Measurements from ENCODE around the gene NDUFA8.

Gene NDUFA8

DNA sequence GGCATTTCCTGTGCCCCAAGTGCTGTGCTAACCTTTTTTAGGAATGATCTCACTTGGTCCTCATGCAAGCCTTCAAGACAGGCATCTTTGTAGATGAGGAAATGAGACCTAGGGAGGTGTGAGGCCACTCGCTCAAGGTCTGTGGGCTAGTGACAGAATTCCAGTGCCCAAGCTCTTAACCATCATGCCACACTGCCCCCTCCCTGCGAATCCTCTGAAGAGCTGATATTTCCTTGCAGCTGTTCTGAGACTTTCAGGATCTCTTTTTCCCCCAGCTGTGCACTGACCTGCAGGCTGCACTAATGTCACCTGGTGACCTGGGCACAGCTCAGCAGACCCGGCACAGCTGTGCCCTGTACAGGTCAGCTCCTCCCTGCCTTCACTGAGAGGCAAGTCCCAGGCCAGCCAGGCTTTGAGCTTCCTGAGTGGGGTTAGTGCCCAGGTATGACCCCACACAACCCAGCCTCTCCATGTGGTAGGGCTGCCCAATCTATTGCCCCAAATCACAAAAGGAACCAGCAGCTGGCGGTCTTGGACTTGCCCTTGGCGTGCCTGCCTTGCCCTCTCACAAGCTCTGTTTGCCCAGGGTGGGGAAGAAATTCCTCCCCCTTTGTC lies 32.8 kb upstream of the NDUFA8 start:
- Mint-ChIP-seq H3K27me3 (peaks cover 6% of the 10 kb centered on the region), H3K9me3 (no peaks in the 10 kb centered on the region), H3K4me1 (ENCODE audit: low read depth) (no peaks in the 10 kb centered on the region), H3K36me3 (ENCODE audit: low read depth) (no peaks in the 10 kb centered on the region), H3K4me3 (no peak overlapping the region), H3K27ac (no peak overlapping the region)

DNA sequence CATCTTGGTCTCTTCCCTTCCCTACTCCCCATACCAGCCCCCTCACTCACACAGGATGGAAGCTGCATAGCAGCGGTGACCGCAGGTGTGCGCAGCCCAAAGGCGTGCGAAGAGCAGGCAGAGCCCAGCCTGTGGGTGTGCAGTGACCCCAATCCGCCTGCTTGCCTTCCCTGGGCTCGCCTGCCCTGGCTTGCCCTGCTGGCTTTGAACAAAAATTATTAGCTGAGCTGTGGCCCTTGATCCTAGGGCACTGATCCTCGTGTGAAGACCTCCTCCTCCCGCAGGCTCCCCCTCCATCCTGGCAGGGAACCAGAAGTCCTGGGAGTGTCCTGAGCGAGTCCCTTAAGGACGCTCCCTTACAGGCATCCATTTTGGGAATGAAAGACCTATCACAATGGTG lies 32.0 kb upstream of the NDUFA8 start:
- Mint-ChIP-seq H3K27me3 (no peaks in the 10 kb centered on the region), H3K4me1 (ENCODE audit: low read depth) (no peaks in the 10 kb centered on the region), H3K9me3 (no peaks in the 10 kb centered on the region), H3K27ac (no peak overlapping the region), H3K36me3 (ENCODE audit: low read depth) (no peaks in the 10 kb centered on the region), H3K4me3 (no peak overlapping the region)

DNA sequence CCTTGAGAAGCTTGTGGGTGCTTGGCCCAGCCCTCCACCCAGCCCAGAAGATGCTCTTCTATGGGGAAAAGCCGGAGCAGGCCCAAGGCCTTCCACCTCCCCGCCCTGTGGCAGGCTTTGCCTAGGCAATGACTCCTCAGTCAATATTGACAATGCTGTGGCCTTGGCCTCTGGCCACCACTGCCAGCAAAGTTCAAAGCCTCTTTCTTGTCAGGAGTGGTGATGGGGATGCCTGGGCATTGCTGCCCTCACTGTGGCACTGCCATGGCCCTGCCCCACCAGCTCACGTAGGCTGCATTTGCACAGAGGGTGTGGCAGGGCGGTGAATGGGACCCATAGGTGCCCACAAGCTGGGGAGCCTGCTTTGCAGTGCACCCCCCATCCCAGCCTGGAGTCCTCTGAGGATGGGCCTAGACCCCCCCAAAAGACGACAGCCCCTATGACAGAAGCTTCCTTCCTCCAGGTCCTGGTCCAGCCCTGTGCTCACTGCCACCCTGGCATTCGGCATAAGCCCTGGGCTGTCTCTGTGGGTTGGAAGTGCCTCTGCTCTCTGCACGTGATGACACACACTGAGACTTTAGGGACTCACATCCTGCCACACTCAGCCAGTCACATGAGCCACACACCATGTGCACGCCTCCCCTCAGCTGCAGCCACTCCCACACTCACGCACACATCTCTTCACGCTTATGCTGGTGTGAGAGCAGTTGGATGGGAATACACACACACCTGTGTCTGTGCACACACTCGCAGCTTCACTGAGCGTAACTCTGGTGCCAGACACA lies 31.2 kb upstream of the NDUFA8 start:
- no peaks in the 10 kb centered on the region for H3K4me1 Mint-ChIP-seq (ENCODE audit: low read depth)
- no peaks in the 10 kb centered on the region for H3K9me3 Mint-ChIP-seq
- no peak overlapping the region for H3K4me3 Mint-ChIP-seq
- H3K27ac Mint-ChIP-seq, result no peak overlapping the region
- H3K36me3 Mint-ChIP-seq (ENCODE audit: low read depth), result no peaks in the 10 kb centered on the region
- H3K27me3 Mint-ChIP-seq, result no peaks in the 10 kb centered on the region

DNA sequence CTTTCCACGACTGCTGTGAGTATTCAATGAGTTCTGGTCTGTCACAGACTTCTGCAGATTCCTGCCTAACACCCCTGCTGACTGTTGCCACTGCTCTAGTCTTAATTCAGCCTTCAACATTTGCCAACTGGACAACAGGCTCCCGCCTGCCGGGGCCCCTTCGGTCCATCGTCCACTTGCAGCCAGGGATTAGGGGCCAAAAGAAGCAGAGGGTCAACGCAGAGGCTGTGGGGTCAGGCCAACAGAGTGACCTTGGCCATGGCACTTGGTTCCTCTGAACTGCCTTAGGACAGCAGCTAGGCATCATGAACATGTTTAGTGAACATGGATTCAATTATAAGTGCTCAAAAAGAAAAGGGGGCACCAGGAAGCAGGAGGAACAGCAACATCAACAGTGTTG lies 28.8 kb upstream of the NDUFA8 start:
- no peaks in the 10 kb centered on the region for H3K36me3 Mint-ChIP-seq (ENCODE audit: low read depth)
- no peaks in the 10 kb centered on the region for H3K9me3 Mint-ChIP-seq
- no peaks in the 10 kb centered on the region for H3K4me1 Mint-ChIP-seq (ENCODE audit: low read depth)
- no peak overlapping the region for H3K27ac Mint-ChIP-seq
- H3K27me3 Mint-ChIP-seq, result peaks cover 3% of the 10 kb centered on the region
- no peak overlapping the region for H3K4me3 Mint-ChIP-seq

DNA sequence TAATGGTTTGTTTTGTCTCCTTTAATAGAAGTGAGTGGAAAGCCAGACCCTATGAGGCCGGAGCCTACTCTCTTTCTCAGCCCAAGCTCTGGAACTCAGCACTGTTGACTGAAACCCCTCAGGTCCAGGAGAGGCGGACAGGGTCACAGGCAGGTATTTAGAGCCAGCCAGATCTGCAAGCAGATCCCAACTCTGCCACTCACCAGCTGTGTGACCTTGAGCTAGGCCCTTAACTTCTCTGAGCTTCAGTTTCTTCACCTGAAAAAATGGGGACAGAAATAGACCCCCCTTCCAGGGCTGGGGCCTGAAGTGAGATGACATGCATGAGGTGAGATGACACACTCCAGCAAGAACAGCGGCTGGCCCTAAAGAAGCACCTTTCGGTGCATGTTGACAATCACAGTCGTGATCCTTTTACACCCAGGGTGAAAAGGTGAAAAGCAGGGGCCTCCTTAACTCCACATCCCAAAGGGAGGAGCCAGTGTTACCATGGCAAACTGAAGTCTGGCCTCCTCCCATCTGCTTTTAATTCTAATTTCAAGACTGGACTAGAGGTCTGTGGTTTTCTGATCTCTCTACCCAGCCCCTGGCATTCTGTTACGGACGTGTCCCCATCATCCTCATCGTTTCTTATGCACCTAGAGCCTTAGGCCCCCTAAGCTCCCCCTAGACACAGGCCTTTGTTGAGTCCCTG lies 27.3 kb upstream of the NDUFA8 start:
- no peaks in the 10 kb centered on the region for H3K36me3 Mint-ChIP-seq (ENCODE audit: low read depth)
- no peaks in the 10 kb centered on the region for H3K4me1 Mint-ChIP-seq (ENCODE audit: low read depth)
- H3K27me3 Mint-ChIP-seq, result peaks cover 4% of the 10 kb centered on the region
- no peaks in the 10 kb centered on the region for H3K9me3 Mint-ChIP-seq
- no peak overlapping the region for H3K4me3 Mint-ChIP-seq
- H3K27ac Mint-ChIP-seq, result no peak overlapping the region

DNA sequence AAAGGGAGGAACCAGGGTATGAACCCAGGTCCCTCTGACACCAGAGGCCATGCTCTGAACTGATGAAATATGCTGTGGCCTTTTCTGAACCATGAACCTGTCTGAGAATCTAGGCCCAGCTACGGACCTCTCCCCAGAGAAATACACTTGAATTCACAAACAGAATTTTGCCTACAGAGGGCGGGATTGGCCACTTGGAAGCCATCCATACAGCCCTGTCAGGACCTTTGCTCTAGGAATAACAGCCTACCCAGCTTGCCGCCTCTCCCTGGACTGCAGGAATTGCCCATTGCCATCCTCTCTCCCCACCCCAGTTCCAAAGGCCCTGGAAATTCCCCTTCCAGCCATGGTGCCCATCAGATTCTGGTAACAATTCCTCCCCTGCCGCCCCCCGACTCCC lies 26.7 kb upstream of the NDUFA8 start:
- no peak overlapping the region for H3K27ac Mint-ChIP-seq
- H3K36me3 Mint-ChIP-seq (ENCODE audit: low read depth), result no peaks in the 10 kb centered on the region
- no peaks in the 10 kb centered on the region for H3K9me3 Mint-ChIP-seq
- H3K4me3 Mint-ChIP-seq, result no peak overlapping the region
- peaks cover 4% of the 10 kb centered on the region for H3K27me3 Mint-ChIP-seq
- H3K4me1 Mint-ChIP-seq (ENCODE audit: low read depth), result no peaks in the 10 kb centered on the region

DNA sequence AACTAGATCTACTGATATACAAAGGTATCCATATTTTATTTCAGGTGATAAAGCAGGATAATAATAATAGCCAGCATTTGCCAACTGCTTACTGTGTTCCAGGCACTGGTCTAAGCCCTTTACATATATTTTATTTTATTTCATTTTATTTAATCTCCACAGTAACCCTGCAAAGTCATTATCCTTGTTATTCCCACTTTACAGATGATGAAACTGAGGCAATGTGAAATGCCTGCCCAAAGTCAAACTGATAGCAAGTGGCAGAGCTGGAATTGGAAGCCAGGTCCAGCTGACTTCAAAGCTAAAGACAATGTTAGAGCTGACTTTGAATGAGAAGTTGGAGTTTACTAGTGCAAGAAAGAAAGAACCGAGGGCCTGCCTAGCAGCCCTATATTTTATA lies 25.0 kb upstream of the NDUFA8 start:
- Mint-ChIP-seq H3K36me3 (ENCODE audit: low read depth) (no peaks in the 10 kb centered on the region), H3K4me1 (ENCODE audit: low read depth) (no peaks in the 10 kb centered on the region), H3K4me3 (no peak overlapping the region), H3K27ac (no peak overlapping the region), H3K9me3 (no peaks in the 10 kb centered on the region), H3K27me3 (peaks cover 9% of the 10 kb centered on the region)

DNA sequence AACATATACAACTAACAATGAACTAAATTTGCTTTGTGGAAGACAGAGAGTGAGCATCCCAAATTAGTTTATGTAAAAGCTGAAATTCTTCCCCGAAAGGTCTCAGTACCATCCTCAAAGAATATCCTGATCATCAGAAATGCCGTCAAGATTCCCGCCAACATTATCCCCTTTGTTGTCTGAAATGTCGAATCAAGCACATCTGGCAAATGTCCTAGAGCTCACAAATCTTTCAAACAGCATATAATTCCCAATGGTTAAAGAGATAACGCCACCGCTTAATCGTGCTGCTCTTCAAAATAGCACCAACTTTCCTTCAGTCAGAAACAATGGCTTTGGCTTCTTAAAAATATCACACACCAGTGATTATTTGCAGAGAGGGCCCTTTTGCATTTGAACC lies 23.9 kb upstream of the NDUFA8 start:
- no peak overlapping the region for H3K27ac Mint-ChIP-seq
- H3K4me3 Mint-ChIP-seq, result no peak overlapping the region

DNA sequence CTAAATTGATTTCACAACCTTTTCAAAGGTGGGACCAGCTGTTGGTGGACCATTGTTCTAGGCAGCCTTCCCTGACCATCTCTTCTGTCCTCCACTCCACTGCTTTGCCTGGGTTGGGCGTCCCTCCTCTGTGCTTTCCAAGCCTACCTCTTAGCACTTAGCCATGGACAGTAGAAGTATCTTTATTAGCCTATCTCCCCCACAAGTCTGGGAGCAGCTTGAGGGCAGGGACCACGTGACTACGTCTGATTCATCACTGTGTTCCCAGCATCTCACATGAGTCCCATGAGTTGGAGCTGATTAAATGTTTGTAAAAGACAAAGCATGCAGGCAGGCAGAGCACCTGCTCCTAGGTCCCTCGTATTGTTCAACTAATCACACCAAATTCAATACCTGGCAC lies 21.1 kb upstream of the NDUFA8 start:
- Mint-ChIP-seq H3K4me1 (ENCODE audit: low read depth) (no peaks in the 10 kb centered on the region), H3K27ac (no peak overlapping the region), H3K4me3 (no peak overlapping the region), H3K36me3 (ENCODE audit: low read depth) (no peaks in the 10 kb centered on the region), H3K9me3 (no peaks in the 10 kb centered on the region), H3K27me3 (peaks cover 13% of the 10 kb centered on the region)

More for the DNA sequence above, 23.9 kb upstream of the NDUFA8 start:
- Mint-ChIP-seq H3K27me3 (peaks cover 9% of the 10 kb centered on the region), H3K9me3 (no peaks in the 10 kb centered on the region), H3K4me1 (ENCODE audit: low read depth) (no peaks in the 10 kb centered on the region), H3K36me3 (ENCODE audit: low read depth) (no peaks in the 10 kb centered on the region)

DNA sequence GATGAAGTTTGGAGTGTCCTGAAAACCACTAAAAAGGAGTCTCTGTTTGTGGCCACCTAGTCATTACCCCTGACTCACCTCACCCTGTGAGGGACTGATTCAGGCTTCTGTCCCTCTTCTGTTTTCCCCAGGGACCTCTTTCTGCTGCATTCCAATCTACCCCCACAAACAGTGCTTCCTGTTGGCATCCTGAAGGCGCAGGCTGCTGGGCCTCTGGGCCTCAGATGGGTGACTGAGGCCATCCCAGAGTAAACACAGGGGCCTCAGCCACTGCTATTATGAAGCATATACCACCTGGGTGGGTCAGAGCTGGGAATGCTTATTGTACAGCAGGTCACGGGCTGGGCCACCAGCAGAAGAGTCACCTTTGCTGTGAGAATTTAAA lies 20.1 kb upstream of the NDUFA8 start:
- Mint-ChIP-seq H3K27ac (no peak overlapping the region), H3K9me3 (no peaks in the 10 kb centered on the region), H3K4me1 (ENCODE audit: low read depth) (no peaks in the 10 kb centered on the region), H3K4me3 (no peak overlapping the region), H3K27me3 (peaks cover 13% of the 10 kb centered on the region), H3K36me3 (ENCODE audit: low read depth) (no peaks in the 10 kb centered on the region)

DNA sequence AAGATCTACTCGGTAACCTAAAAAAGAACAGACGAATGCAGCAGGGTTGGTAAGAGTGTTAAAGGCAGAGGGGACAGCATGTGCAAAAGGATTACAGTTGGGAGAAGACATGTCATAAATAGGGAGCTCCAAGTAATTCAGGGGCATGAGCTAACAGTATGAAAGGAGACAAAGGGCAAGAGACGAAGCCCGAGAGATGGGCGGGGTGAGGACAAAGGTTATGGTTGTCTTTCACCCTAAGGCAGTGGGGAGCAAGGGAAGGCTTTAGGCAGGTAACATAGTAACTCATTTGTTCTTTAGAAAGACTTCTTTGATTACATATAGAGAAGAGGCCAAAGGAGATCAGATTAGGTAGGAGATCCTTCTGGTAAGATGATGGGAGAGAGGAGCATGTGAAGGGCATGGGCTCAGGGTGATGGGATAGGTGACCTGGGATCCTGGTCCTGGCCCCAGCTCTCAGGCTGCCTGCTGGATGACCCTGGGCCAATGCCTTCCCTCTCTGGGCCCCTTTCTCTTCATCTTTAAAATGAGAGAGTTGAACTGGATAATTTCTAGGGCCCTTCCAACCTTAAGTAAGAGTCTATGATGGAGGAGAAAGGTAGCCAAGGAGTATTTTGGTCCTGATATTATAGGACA lies 19.6 kb upstream of the NDUFA8 start:
- no peaks in the 10 kb centered on the region for H3K36me3 Mint-ChIP-seq (ENCODE audit: low read depth)

DNA sequence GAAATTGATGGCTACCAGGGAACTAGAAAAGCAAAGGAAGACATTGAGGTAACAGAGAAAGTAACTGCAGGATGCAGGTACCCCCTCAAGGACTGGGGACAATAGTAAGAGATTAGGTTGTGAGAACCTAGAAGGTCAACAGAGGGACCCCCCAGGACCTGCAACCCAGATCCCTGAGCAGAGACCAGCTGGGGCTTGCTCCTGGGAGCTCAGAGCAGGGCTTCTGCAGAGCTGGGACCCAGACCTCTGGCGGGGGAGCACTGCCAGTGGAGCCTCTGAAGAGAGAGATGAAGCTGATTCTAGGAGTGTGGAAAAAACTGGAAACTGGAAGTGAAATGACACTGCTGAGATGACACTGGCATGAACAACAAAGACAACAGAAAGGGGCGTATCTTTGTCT lies 17.3 kb upstream of the NDUFA8 start:
- Mint-ChIP-seq H3K27me3 (peaks cover 26% of the 10 kb centered on the region), H3K36me3 (ENCODE audit: low read depth) (no peaks in the 10 kb centered on the region), H3K4me1 (ENCODE audit: low read depth) (no peaks in the 10 kb centered on the region), H3K9me3 (no peaks in the 10 kb centered on the region), H3K27ac (no peak overlapping the region), H3K4me3 (no peak overlapping the region)

More for the DNA sequence above, 19.6 kb upstream of the NDUFA8 start:
- Mint-ChIP-seq H3K9me3 (no peaks in the 10 kb centered on the region), H3K27me3 (peaks cover 13% of the 10 kb centered on the region), H3K4me3 (no peak overlapping the region), H3K4me1 (ENCODE audit: low read depth) (no peaks in the 10 kb centered on the region), H3K27ac (no peak overlapping the region)

DNA sequence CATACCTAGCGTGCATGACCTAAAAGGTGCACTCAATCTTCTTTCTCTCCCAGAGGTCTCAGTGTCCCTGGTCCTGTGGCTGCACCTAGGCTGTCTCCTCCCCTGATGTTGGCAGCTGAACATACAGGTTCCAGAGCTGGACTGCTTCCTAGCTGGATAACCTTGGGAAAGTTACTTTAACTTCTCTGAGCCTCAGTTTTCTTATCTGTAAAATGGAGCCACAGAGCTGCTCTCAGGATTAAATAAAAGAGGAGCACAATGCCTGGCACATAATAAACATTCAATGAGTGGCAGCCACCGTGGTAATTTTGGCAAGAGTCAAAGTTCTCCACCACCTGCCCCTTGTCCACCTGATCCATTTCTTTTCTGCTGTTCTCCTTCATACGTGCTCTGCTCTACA lies 14.1 kb upstream of the NDUFA8 start:
- Mint-ChIP-seq H3K4me1 (ENCODE audit: low read depth) (no peaks in the 10 kb centered on the region), H3K36me3 (ENCODE audit: low read depth) (no peaks in the 10 kb centered on the region), H3K4me3 (no peak overlapping the region), H3K27me3 (peaks cover 28% of the 10 kb centered on the region), H3K27ac (no peak overlapping the region), H3K9me3 (no peaks in the 10 kb centered on the region)

DNA sequence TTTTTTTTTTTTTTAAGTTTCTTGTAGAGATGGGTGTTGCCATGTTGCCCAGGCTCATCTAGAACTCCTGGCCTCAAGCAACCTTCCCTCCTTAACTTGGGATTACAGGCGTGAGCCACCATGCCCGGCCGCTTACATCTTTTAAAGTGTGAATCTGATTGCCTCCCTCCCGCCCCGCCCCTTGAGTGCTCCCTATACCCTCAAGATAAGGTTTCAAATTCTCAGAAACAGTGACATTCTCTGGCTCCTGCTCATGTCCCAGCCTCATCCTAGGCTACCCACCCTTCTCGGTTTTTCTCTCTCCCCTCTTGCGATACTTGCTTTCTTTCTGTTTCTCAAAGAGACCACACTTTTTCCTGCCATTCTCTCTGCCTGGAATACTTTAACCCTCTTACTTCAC lies 12.6 kb upstream of the NDUFA8 start:
- Mint-ChIP-seq H3K4me1 (ENCODE audit: low read depth) (no peaks in the 10 kb centered on the region), H3K36me3 (ENCODE audit: low read depth) (no peaks in the 10 kb centered on the region), H3K27me3 (peaks cover 35% of the 10 kb centered on the region), H3K27ac (no peak overlapping the region), H3K4me3 (no peak overlapping the region), H3K9me3 (no peaks in the 10 kb centered on the region)

DNA sequence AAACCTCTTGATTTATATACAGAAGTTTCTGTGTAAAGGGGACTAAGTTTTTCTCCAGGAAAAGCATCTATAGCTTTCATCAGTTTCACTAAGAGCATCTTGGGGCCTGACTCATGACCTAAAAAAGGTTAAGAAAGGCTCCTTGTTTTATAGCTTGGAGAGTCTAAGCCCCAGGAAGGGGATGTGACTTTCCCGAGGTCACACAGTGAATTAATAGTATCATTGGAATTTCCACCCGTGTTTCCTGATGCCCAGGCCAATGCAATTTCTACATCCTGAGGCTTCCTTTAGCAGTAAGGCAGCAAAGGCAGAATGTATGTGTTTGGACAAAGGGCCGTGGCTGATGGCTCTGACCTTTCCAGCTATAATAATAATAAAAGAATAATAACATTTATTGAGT lies 8.8 kb upstream of the NDUFA8 start:
- Mint-ChIP-seq H3K27ac (no peak overlapping the region), H3K4me1 (ENCODE audit: low read depth) (no peaks in the 10 kb centered on the region), H3K9me3 (no peaks in the 10 kb centered on the region), H3K36me3 (ENCODE audit: low read depth) (no peaks in the 10 kb centered on the region), H3K27me3 (peaks cover 35% of the 10 kb centered on the region), H3K4me3 (no peak overlapping the region)
